IPS-11a (cell line): Measurements from ENCODE around the gene MAP4K2.
"Not testable (repeated sequence)": the region's sequence is repeated elsewhere in the genome, so short reads cannot be mapped to it uniquely, and the experiment has no call there.

Source experiments
- H3K4me3 ChIP-seq: one replicate; pipeline ENCODE4 v1.5.1; 2013; ENCODE audit warnings: low read depth, low read length, control low read depth

MAP4K2 gene

DNA sequence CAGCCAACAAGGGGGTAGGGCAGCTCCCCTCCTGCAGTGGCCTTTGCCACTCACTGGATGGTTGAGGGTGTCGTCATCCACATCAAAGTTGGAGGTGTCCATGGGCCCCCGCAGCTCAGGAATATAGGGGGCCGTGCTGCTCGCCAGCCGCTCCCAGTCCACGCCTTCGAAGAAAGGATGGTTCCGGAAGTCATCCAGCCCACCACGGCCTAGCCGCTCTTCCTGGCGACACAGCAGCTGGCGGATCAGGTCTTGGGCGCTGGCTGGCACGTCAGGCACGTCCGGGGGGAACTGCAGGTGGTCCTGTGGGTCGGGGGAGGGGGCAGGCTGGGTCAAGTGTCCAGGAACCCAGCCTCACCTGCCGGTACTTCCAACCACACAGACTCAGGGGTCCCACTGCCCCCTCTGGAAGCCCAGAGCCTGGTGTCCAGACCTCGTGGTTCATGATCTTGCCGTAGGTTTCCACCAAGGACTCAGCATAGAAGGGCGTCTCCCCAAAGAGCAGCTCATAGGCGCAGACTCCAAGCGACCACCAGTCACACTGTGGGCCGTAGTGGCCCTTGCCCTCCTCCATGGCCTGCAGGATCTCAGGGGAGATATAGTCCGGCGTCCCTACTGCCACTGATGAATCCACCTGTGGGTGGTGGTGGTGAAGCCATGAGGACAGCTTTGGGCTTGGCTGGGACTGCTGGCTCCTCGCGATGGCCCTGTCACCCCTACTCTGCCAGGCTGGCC lies 35.8 kb upstream of the MAP4K2 start:
- no peak overlapping the region for H3K4me3 ChIP-seq

GRCh38 chr11:64837887-64838351 lies 34.9 kb upstream of the MAP4K2 start:
- no peak overlapping the region for H3K4me3 ChIP-seq

DNA sequence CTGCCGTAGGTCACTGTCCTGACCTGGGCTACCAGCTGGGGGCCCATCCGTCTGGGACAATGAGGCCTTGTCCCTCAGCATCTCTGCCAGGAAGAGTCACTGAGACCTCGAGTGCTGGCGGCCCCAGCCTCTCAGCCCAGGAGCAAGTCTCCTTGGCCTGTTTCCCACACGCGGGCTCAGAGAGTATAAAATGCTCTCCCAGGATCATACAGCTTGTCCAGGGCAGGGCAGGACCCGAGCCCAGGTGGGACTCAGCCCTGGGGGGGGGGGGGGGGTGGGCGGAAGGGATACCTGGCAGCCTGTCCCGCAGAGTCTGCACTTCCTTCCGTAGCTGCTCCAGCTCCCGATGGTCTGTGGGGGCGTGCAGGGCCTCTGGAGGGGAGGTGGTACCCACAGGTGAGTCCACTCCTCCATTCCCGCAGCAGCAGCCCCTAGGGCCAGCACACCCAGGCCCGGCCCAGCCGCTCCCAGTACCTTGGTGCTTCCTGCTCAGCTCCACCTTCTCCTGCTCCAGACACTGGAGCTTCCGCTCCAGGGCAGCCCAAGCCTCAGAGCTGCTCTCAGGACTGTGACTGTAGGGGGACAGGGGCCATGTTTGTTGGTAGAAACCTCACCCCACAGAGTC lies 33.5 kb upstream of the MAP4K2 start:
- H3K4me3 ChIP-seq, result no peak overlapping the region

- H3K4me3 ChIP-seq, result no peak overlapping the region
Observed at GRCh38 chr11:64835616-64836447, 32.8 kb upstream of the MAP4K2 start.

- no peak overlapping the region for H3K4me3 ChIP-seq
Observed at GRCh38 chr11:64834723-64835615, 32.0 kb upstream of the MAP4K2 start.

DNA sequence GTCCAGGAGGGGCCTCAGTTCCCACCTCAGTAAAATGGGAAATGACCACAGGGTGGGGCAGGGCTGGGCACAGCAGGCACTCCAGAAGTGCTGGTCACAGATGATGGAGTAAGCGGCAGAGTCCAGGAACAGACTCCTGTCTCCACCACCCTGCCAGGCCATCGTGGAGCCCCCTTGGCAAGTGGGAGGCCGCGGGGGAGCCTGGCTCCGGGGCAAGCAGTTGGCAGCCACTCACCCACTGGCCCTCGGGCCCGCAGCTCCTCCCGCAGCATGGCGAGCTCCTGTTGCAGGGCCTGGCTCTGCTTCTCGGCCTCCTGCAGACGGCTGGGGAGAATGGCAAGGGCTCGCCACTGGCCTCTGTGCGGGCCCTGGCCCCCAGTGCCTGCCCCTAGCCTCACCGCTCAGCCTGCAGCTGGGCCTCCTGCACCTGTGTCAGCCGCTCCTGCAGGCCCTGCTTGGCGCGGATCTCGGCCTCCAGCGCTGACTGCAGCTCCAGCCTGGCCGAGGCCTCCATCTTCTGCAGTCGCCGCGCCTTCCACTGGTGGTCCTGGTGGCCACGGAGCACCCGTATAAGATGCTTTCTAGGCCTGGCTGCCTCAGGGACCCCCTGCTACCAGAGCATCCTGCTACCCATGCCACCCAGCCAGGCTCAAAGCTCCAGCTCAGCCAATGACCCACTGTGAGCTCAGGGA lies 31.2 kb upstream of the MAP4K2 start:
- H3K4me3 ChIP-seq, result no peak overlapping the region

GRCh38 chr11:64833509-64833908 lies 30.5 kb upstream of the MAP4K2 start:
- no peak overlapping the region for H3K4me3 ChIP-seq

- no peak overlapping the region for H3K4me3 ChIP-seq
Observed at GRCh38 chr11:64833198-64833502, 30.1 kb upstream of the MAP4K2 start.

- H3K4me3 ChIP-seq, result no peak overlapping the region
Observed at GRCh38 chr11:64832467-64833197, 29.6 kb upstream of the MAP4K2 start.

DNA sequence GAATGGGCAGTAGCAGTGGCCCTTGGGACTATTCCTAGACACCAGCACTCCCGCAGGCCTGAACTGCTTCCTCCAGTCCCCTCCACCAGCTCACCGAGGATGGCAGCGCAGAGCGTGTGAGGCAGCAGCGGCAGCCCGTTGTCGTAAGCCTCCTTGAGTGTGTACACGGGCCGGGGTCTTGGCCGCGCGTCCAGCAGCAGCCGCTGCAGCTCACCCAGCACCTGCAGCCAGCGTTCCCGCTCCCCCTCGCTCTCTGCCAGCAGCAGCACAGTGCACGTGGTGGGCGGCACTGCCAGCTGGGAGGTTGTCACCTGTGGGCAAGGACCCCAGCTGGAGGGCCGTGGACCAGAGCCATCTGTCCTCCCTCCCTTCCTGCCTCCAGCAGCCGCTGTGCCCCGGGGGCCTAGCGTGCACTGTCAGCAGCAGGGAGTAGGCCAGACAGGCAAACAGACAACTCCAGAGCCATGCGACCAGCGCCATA lies 28.4 kb upstream of the MAP4K2 start:
- H3K4me3 ChIP-seq, result no peak overlapping the region

GRCh38 chr11:64829536-64830251 lies 26.7 kb upstream of the MAP4K2 start:
- H3K4me3 ChIP-seq, result no peak overlapping the region

- no peak overlapping the region for H3K4me3 ChIP-seq
Observed at GRCh38 chr11:64827451-64827839, 24.4 kb upstream of the MAP4K2 start.

DNA sequence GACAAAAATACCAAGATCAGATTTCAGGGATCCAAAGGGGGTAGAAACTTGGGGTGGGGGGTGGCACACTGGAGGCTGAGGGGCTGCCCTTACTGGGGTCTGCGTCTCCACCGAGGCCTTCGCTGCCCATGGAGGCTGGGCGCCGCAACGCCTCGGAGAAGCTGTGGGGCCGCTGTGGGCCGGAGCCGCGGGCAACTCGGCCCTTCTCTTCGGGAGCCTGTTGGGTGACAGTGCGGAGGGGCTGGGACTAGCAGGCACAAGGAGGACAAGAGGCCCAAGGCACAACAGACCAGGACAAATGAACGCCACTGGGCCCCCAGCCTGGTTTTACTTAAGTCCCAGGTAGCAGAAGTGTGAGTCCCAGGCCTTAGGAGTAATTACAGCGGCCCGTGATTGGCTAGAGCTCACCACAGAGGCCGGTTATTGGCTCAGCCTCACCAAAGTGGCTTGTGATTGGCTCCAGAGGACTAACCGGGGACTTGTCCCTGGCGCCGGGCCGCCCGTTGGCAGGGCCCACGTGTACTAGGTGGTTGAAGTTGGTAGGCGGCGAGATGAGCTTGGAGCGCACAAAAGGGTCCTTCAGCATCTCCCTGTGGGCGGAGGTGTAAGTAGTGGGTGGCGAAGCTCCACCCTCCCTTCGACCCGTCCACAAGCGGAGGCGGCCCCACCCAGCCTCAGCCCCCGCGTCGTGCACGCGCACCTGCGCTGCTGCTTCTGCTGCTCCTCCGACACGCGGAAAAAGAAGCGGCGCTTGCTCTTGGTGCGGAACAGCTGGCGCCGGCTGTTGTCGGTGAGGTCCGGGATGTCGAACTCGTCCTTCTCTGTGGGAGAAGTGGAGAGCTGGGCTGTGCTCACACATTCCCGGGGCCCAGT lies 23.8 kb upstream of the MAP4K2 start:
- H3K4me3 ChIP-seq, result no peak overlapping the region

- H3K4me3 ChIP-seq, result no peak overlapping the region
Observed at GRCh38 chr11:64826062-64826461, 23.0 kb upstream of the MAP4K2 start.

- H3K4me3 ChIP-seq, result no peak overlapping the region
Observed at GRCh38 chr11:64823568-64824119, 20.6 kb upstream of the MAP4K2 start.

DNA sequence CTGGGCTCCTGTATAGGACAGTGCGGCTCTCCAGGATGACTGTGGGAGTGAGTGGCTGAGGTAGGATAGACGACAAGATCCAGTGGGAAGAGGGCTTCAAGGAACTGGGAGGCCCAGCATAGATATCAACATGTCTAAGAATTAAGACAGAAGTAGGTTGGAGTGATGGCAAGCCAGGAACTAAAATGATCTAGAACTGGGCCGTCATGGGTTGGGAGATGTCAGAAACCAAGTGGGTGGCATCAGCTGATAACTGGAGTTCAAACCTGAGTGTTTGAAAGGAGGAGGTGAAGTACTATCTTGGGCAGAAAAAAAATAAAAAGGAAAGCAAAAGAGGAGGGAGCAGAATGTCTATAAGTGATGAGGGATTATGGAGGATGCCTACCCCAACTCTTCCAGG lies 14.5 kb upstream of the MAP4K2 start:
- H3K4me3 ChIP-seq, result no peak overlapping the region

DNA sequence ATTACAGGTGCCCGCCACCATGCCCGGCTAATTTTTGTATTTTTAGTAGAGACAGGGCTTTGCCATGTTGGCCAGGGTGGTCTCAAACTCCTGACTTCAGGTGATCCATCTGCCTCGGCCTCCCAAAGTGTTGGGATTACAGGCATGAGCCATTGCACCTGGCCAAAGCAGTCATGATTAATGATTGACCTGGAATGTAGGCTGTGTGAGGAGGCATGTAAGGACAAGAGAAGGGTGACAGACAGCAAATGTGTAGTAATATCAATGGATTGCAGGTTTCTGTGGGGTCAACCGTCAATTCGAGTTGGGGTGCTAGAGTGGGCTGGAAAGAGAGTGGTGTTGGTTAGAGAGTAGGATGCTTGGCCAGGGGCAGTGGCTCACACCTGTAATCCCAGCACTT lies 12.4 kb upstream of the MAP4K2 start:
- H3K4me3 ChIP-seq, result not testable (repeated sequence)
